GM12878 (cell line): ENCODE results near the gene PREX1. TPM values are rescaled to one million over a fixed set of nuclear protein-coding genes. Genes with fewer than 3 reads are reported as not detected.
"Not testable (repeated sequence)": the region's sequence is repeated elsewhere in the genome, so short reads cannot be mapped to it uniquely, and the experiment has no call there.

Source experiments
- ATAC-seq: fragments of 200-7000 bp; cut with Tn5 transposase; 3 replicates; pipeline ENCODE4 v1.9.1; 2020; ENCODE audit warnings: mild to moderate bottlenecking, moderate library complexity
- BruUV-seq: library from RNA; stranded (reverse); fragments of 400-500 nt; replicated peaks from 2 replicates; lab custom pipeline; 2021; lab: Mats Ljungman, UMichigan
- CTCF ChIA-PET: fragments of 300-600 bp; sonication (Branson Sonifier 250); formaldehyde crosslinking; extraction: SDS; loops from one replicate; lab custom pipeline; 2021; ENCODE audit warnings: inconsistent platforms; lab: Yijun Ruan, JAX
- POLR2A ChIA-PET: fragments of 350-600 bp; formaldehyde crosslinking; extraction: SDS; loops from one replicate; lab custom pipeline; 2021; ENCODE audit warnings: inconsistent platforms; lab: Charles Lee
- RAD21 ChIA-PET: fragments of 300-600 bp; sonication (Branson Sonifier 250); formaldehyde crosslinking; loops from one replicate; lab custom pipeline; 2023; ENCODE audit warnings: antibody characterized with exemption; ENCODE audit not compliant: unreplicated experiment; lab: Charles Lee
- SMC1A ChIA-PET: fragments of 300-600 bp; sonication (Branson Sonifier 250); formaldehyde crosslinking; loops from one replicate; lab custom pipeline; 2023; ENCODE audit not compliant: unreplicated experiment, uncharacterized antibody; lab: Charles Lee
- DNase-seq: peaks from one replicate; pipeline ENCODE4 v3.0.0-alpha.2; 2011; ENCODE audit warnings: low read depth, low spot score
- FAIRE-seq: peaks from 3 replicates; lab custom pipeline; 2011; peaks lifted over from hg19 to GRCh38; lab: Jason Lieb, UNC
- H2AFZ ChIP-seq: 2 replicates; pipeline ENCODE4 v1.6.0; 2011; ENCODE audit warnings: low read depth, low read length, control low read depth; ENCODE audit not compliant: control insufficient read depth
- H3K27ac ChIP-seq: 2 replicates; pipeline ENCODE4 v1.5.1; 2011; ENCODE audit warnings: control low read depth; ENCODE audit not compliant: control insufficient read depth, insufficient read depth
- H3K27me3 ChIP-seq, 2 experiments: replicated peaks in 1 of 2; 2 replicates each; pipeline versions ENCODE4 v1.6.0 to v1.6.1; 2011; ENCODE audit warnings: low read length in 1 of 2; ENCODE audit not compliant: control insufficient read depth in 2 of 2, insufficient read depth in 2 of 2
- H3K36me3 ChIP-seq, 2 experiments: 2 replicates each; pipeline ENCODE4 v1.5.1; 2011; ENCODE audit warnings: low read length in 1 of 2; ENCODE audit not compliant: control insufficient read depth in 2 of 2, insufficient read depth in 2 of 2
- H3K4me1 ChIP-seq: 2 replicates; pipeline ENCODE4 v1.6.1; 2011; ENCODE audit warnings: mild to moderate bottlenecking, low read length, moderate library complexity, mixed read lengths; ENCODE audit not compliant: control insufficient read depth, insufficient read depth
- H3K4me2 ChIP-seq: 2 replicates; pipeline ENCODE4 v1.6.0; 2011; ENCODE audit warnings: control low read depth; ENCODE audit not compliant: control insufficient read depth, insufficient read depth
- H3K4me3 ChIP-seq: fragments of 200-600 bp; sonication (generic); 2 replicates; pipeline ENCODE4 v1.5.1; 2016
- H3K79me2 ChIP-seq: 2 replicates; pipeline ENCODE4 v1.6.0; 2011; ENCODE audit warnings: low read length; ENCODE audit not compliant: control insufficient read depth, insufficient read depth
- H3K9ac ChIP-seq: 2 replicates; pipeline ENCODE4 v1.8.0; 2011; ENCODE audit warnings: low read length, control low read depth, mixed read lengths; ENCODE audit not compliant: control insufficient read depth, insufficient read depth
- H3K9me3 ChIP-seq: replicated peaks from 3 replicates; pipeline ENCODE4 v1.5.1; 2011; ENCODE audit warnings: mild to moderate bottlenecking, low read length; ENCODE audit not compliant: control insufficient read depth, insufficient read depth
- H4K20me1 ChIP-seq: 2 replicates; pipeline ENCODE4 v1.6.0; 2011; ENCODE audit not compliant: control insufficient read depth, insufficient read depth
- BMI1 ChIP-seq: fragments of 450-650 bp; IDR thresholded peaks from 2 replicates; pipeline ENCODE4 v1.6.1; 2016; ENCODE audit warnings: mild to moderate bottlenecking, moderate library complexity, borderline replicate concordance
- CUX1 ChIP-seq: IDR thresholded peaks from 2 replicates; pipeline ENCODE4 v1.6.1; 2012; ENCODE audit warnings: improper control_type of control experiment, low read depth, low read length; ENCODE audit not compliant: insufficient replicate concordance
- WGBS: methylation state at CpG from one replicate; pipeline ENCODE4 v1.1.6; 2016; ENCODE audit warnings: low lambda C conversion rate; ENCODE audit not compliant: insufficient replicate concordance, insufficient coverage; ENCODE audit errors: missing lambda C conversion rate; 5-methylcytosine and 5-hydroxymethylcytosine counted together
- in situ Hi-C: fragments of 300-500 bp; cut with MboI; formaldehyde crosslinking; loops from 9 replicates; pipeline ENCODE4 v1.14.3; 2018; ENCODE audit warnings: mixed read lengths
- intact Hi-C: fragments of 100-400 bp; cut with micrococcal nuclease; formaldehyde crosslinking; loops from one replicate; pipeline ENCODE4 v1.14.2; 2022; ENCODE audit not compliant: unreplicated experiment
- polyA plus RNA-seq, 11 experiments: library from polyadenylated mRNA; depleted of rRNA in 4 of 11; unstranded in 6 of 11; stranded (reverse) in 5 of 11; fragments of >200 nt; fragmentation: Nextera tagmentation in 4 of 11; fragmentation: Illumina TruSeq in 1 of 11; extraction: Ambion mirVana in 4 of 11; extraction: Trizol in 1 of 11; gene quantifications; 1 replicate in 1 of 11; 2 replicates in 10 of 11; pipeline versions ENCODE4 v1.2.1 to v1.2.3, GENCODE V29; 2011 to 2016; ENCODE audit warnings: inconsistent platforms in 2 of 11, missing spikeins in 2 of 11, low read depth in 1 of 11
- total RNA-seq, 4 experiments: library from RNA; depleted of rRNA in 3 of 4; stranded (reverse); fragments of >200 nt in 3 of 4; fragmentation: Illumina TruSeq in 1 of 4; extraction: Trizol in 1 of 4; gene quantifications; 2 replicates each; pipeline versions ENCODE4 v1.2.1 to v1.2.3, GENCODE V29; 2013 to 2021

PREX1 gene
- total and polyA plus RNA-seq, 10 of the 15 experiments (the other 5 are each of a cell fraction or from before 2014, with no cell fraction given), result 2.6 to 114 (median 38.9) TPM

DNA sequence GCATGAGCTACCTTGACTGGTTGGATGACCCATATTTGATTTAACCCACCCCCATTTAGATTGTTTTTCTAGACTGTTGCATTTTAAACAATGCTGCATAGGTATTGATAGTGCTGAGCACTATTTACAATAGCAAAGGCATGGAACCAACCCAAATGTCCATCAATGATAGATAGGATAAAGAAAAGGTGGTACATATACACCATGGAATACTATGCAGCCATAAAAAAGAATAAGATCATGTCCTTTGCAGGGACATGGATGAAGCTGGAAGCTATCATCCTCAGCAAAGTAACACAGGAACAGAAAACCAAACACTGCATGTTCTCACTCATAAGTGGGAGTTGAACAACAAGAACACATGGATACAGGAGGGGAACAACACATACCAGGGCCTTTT lies 41.6 kb upstream of the PREX1 start:
- H3K79me2 ChIP-seq, intact Hi-C loops, DNase-seq, in situ Hi-C loops, H2AFZ ChIP-seq, H3K4me2 ChIP-seq, H3K9me3 ChIP-seq, H3K9ac ChIP-seq, H3K27ac ChIP-seq, FAIRE-seq, H3K4me3 ChIP-seq, RAD21 ChIA-PET, ATAC-seq, H3K27me3 ChIP-seq, H4K20me1 ChIP-seq, POLR2A ChIA-PET, BruUV-seq, H3K36me3 ChIP-seq: not testable (repeated sequence)
- CTCF ChIA-PET, result interaction anchor here (0.6 kb wide), 1 partner anchor 1309 kb away, joined by 3 read pairs; no protein-coding TSS in a partner anchor
- H3K4me1 ChIP-seq, result peaks cover 17% of the 10 kb centered on the region
- SMC1A ChIA-PET, result interaction anchor here (0.6 to 1.7 kb wide), 4 partner anchors 11 to 24 kb away, joined by 3 to 5 read pairs (median 4); no protein-coding TSS in a partner anchor

GRCh38 chr20:48866936-48867335 lies 39.1 kb upstream of the PREX1 start:
- SMC1A ChIA-PET, result interaction anchor here (0.8 to 2.4 kb wide), 7 partner anchors 14 to 210 kb away, joined by 3 to 7 read pairs (median 3); no protein-coding TSS in a partner anchor
- Histone ChIP-seq H3K9ac (no peak overlapping the region), H3K4me3 (no peak overlapping the region), H2AFZ (no peak overlapping the region; the same call in 1 of the 2 replicates), H4K20me1 (no peaks in the 10 kb centered on the region), H3K4me1 (peaks cover 19% of the 10 kb centered on the region), H3K79me2 (no peaks in the 10 kb centered on the region), H3K27ac (no peak overlapping the region), H3K36me3 (no peaks in the 10 kb centered on the region), H3K27me3 (no peaks in the 10 kb centered on the region), H3K4me2 (no peak overlapping the region), H3K9me3 (no peaks in the 10 kb centered on the region)
- no TSS peak for BruUV-seq
- ATAC-seq (no peak), DNase-seq (no peak), FAIRE-seq (no peak)
- TF ChIP-seq BMI1 (no peak), CUX1 (no peak)
- RAD21 ChIA-PET, result interaction anchor here (1.3 kb wide), 2 partner anchors 21 to 41 kb away, joined by 3 to 4 read pairs; no protein-coding TSS in a partner anchor
- intact Hi-C loops, result no loop called here
- 65% methylated on average over 1 of the region's 1 CpG for WGBS
- CTCF ChIA-PET, result interaction anchor here (1.2 to 1.7 kb wide), 3 partner anchors 9 to 350 kb away, joined by 3 to 4 read pairs (median 3); no protein-coding TSS in a partner anchor
- POLR2A ChIA-PET, result interaction anchor here (0.7 to 2.8 kb wide), 3 partner anchors 9 to 19 kb away, joined by 3 to 10 read pairs (median 6); no protein-coding TSS in a partner anchor
- in situ Hi-C loops, result no loop called here
